ENCODE results near the gene MAD1L1. TPM values are rescaled to one million over a fixed set of nuclear protein-coding genes. Genes with fewer than 3 reads are reported as not detected.
"Not testable (repeated sequence)": the region's sequence is repeated elsewhere in the genome, so short reads cannot be mapped to it uniquely, and the experiment has no call there.

Gene MAD1L1
- total and polyA plus RNA-seq, 2 donors: 23.1 to 27.4 TPM

- DNase-seq (ENCODE audit: extremely low spot score): no peak
- 91% methylated on average over 33 of the region's 36 CpGs for WGBS
These were observed 302.2 kb downstream of the MAD1L1 start for GRCh38 chr7:1930381-1931065.

GRCh38 chr7:1929349-1929925 is 303.3 kb downstream of the MAD1L1 start:
- H3K4me3 ChIP-seq (ENCODE audit: low read depth, low read length); H3K4me1 ChIP-seq (ENCODE audit: insufficient read depth); H3K27ac ChIP-seq (ENCODE audit: low read depth); DNase-seq (ENCODE audit: extremely low spot score); H3K36me3 ChIP-seq (ENCODE audit: insufficient read depth): not testable (repeated sequence)
- 95% methylated on average over 28 of the region's 29 CpGs for WGBS

More at GRCh38 chr7:1930381-1931065, 302.2 kb downstream of the MAD1L1 start:
- Histone ChIP-seq H3K36me3 (ENCODE audit: insufficient read depth) (no peaks in the 10 kb centered on the region), H3K4me3 (ENCODE audit: low read depth, low read length) (no peak overlapping the region), H3K4me1 (ENCODE audit: insufficient read depth) (no peaks in the 10 kb centered on the region), H3K27ac (ENCODE audit: low read depth) (no peak overlapping the region)

GRCh38 chr7:1928645-1929348 is 303.9 kb downstream of the MAD1L1 start:
- H3K36me3 ChIP-seq (ENCODE audit: insufficient read depth): no peaks in the 10 kb centered on the region
- H3K4me1 ChIP-seq (ENCODE audit: insufficient read depth): no peaks in the 10 kb centered on the region
- WGBS: 91% methylated on average over 20 of the region's 20 CpGs
- no peak for DNase-seq (ENCODE audit: extremely low spot score)
- H3K4me3 ChIP-seq (ENCODE audit: low read depth, low read length): no peak overlapping the region
- no peak overlapping the region for H3K27ac ChIP-seq (ENCODE audit: low read depth)

GRCh38 chr7:1927937-1928644 is 304.7 kb downstream of the MAD1L1 start:
- no peak overlapping the region for H3K27ac ChIP-seq (ENCODE audit: low read depth)
- no peaks in the 10 kb centered on the region for H3K4me1 ChIP-seq (ENCODE audit: insufficient read depth)
- no peaks in the 10 kb centered on the region for H3K36me3 ChIP-seq (ENCODE audit: insufficient read depth)
- no peak for DNase-seq (ENCODE audit: extremely low spot score)
- no peak overlapping the region for H3K4me3 ChIP-seq (ENCODE audit: low read depth, low read length)
- WGBS: 91% methylated on average over 35 of the region's 35 CpGs

- H3K36me3 ChIP-seq (ENCODE audit: insufficient read depth): no peaks in the 10 kb centered on the region
- no peak overlapping the region for H3K4me3 ChIP-seq (ENCODE audit: low read depth, low read length)
- no peak for DNase-seq (ENCODE audit: extremely low spot score)
- no peaks in the 10 kb centered on the region for H3K4me1 ChIP-seq (ENCODE audit: insufficient read depth)
- no peak overlapping the region for H3K27ac ChIP-seq (ENCODE audit: low read depth)
- WGBS: 80% methylated on average over 5 of the region's 5 CpGs
These were observed 305.8 kb downstream of the MAD1L1 start for GRCh38 chr7:1926908-1927306.

GRCh38 chr7:1925973-1926907 is 306.5 kb downstream of the MAD1L1 start:
- H3K4me3 ChIP-seq (ENCODE audit: low read depth, low read length): no peak overlapping the region
- no peak for DNase-seq (ENCODE audit: extremely low spot score)
- no peaks in the 10 kb centered on the region for H3K36me3 ChIP-seq (ENCODE audit: insufficient read depth)
- no peaks in the 10 kb centered on the region for H3K4me1 ChIP-seq (ENCODE audit: insufficient read depth)
- WGBS: 64% methylated on average over 14 of the region's 14 CpGs
- no peak overlapping the region for H3K27ac ChIP-seq (ENCODE audit: low read depth)

- no peaks in the 10 kb centered on the region for H3K36me3 ChIP-seq (ENCODE audit: insufficient read depth)
- no peaks in the 10 kb centered on the region for H3K4me1 ChIP-seq (ENCODE audit: insufficient read depth)
- no peak overlapping the region for H3K27ac ChIP-seq (ENCODE audit: low read depth)
- H3K4me3 ChIP-seq (ENCODE audit: low read depth, low read length): no peak overlapping the region
- 89% methylated on average over 12 of the region's 12 CpGs for WGBS
- DNase-seq (ENCODE audit: extremely low spot score): no peak
These were observed 307.4 kb downstream of the MAD1L1 start for GRCh38 chr7:1925349-1925748.

GRCh38 chr7:1924258-1924817 is 308.4 kb downstream of the MAD1L1 start:
- 84% methylated on average over 10 of the region's 10 CpGs for WGBS
- no peak for DNase-seq (ENCODE audit: extremely low spot score)
- Histone ChIP-seq H3K4me3 (ENCODE audit: low read depth, low read length) (no peak overlapping the region), H3K36me3 (ENCODE audit: insufficient read depth) (no peaks in the 10 kb centered on the region), H3K4me1 (ENCODE audit: insufficient read depth) (no peaks in the 10 kb centered on the region), H3K27ac (ENCODE audit: low read depth) (no peak overlapping the region)

GRCh38 chr7:1923409-1924257 is 309.1 kb downstream of the MAD1L1 start:
- Histone ChIP-seq H3K4me3 (ENCODE audit: low read depth, low read length) (no peak overlapping the region), H3K36me3 (ENCODE audit: insufficient read depth) (no peaks in the 10 kb centered on the region), H3K4me1 (ENCODE audit: insufficient read depth) (no peaks in the 10 kb centered on the region), H3K27ac (ENCODE audit: low read depth) (no peak overlapping the region)
- 97% methylated on average over 30 of the region's 30 CpGs for WGBS
- no peak for DNase-seq (ENCODE audit: extremely low spot score)

- Histone ChIP-seq H3K4me1 (ENCODE audit: insufficient read depth) (no peaks in the 10 kb centered on the region), H3K27ac (ENCODE audit: low read depth) (no peak overlapping the region), H3K4me3 (ENCODE audit: low read depth, low read length) (no peak overlapping the region), H3K36me3 (ENCODE audit: insufficient read depth) (no peaks in the 10 kb centered on the region)
- no peak for DNase-seq (ENCODE audit: extremely low spot score)
- WGBS: 94% methylated on average over 7 of the region's 7 CpGs
These were observed 309.9 kb downstream of the MAD1L1 start for GRCh38 chr7:1922870-1923236.

GRCh38 chr7:1922071-1922869 is 310.5 kb downstream of the MAD1L1 start:
- Histone ChIP-seq H3K36me3 (ENCODE audit: insufficient read depth) (no peaks in the 10 kb centered on the region), H3K4me1 (ENCODE audit: insufficient read depth) (no peaks in the 10 kb centered on the region), H3K27ac (ENCODE audit: low read depth) (no peak overlapping the region), H3K4me3 (ENCODE audit: low read depth, low read length) (no peak overlapping the region)
- 85% methylated on average over 42 of the region's 42 CpGs for WGBS
- no peak for DNase-seq (ENCODE audit: extremely low spot score)

Measured in urinary bladder (tissue), 4 donors.